Sigmoid colon (tissue), 4 donors: ENCODE measurements around the gene IYD.

ENCODE experiments used
- CTCF ChIP-seq, 4 experiments: fragments of 450-650 bp in 3 of 4; fragments of 200-600 bp in 1 of 4; IDR thresholded peaks; one replicate each; pipeline ENCODE4 v1.5.1; 2016 to 2019; ENCODE audit warnings: antibody characterized with exemption in 4 of 4, mild to moderate bottlenecking in 3 of 4, moderate library complexity in 2 of 4
- EP300 ChIP-seq, 4 donors: sonication (generic); formaldehyde crosslinking; IDR thresholded peaks; one replicate each; pipeline ENCODE4 v1.6.1; 2017; ENCODE audit warnings: antibody characterized with exemption in 4 of 4
- POLR2A ChIP-seq, 2 donors: fragments of 450-650 bp; IDR thresholded peaks; one replicate each; pipeline ENCODE4 v1.6.1; 2016; ENCODE audit warnings: antibody characterized with exemption in 2 of 2, mild to moderate bottlenecking in 2 of 2, moderate library complexity in 2 of 2

- no peak for TF ChIP-seq CTCF (IDR thresholded peaks at IDR 0.05)
- TF ChIP-seq EP300 (IDR thresholded peaks at IDR 0.05) = no peak
- TF ChIP-seq POLR2A (IDR thresholded peaks at IDR 0.05) = no peak
Measured at GRCh38 chr6:150427843-150428242, 59.0 kb downstream of the IYD start.
